Choroid plexus epithelial cell (primary cell): ENCODE data around the gene TNIP1.
A peak's percentile ranks its signal among the peaks of the same experiment; 100 is the strongest.

ENCODE experiments used
- DNase-seq: peaks from one replicate; pipeline ENCODE4 v3.0.0-alpha.2; 2010; ENCODE audit warnings: low read depth
- H3K4me3 ChIP-seq: 2 replicates; pipeline ENCODE4 v1.5.1; 2011; ENCODE audit warnings: low read depth, mild to moderate bottlenecking, control low read depth, low read length, moderate library complexity
- CTCF ChIP-seq: conservative IDR thresholded peaks from 2 replicates; pipeline ENCODE4 v1.5.1; 2011; ENCODE audit warnings: low read depth, mild to moderate bottlenecking, control low read depth, inconsistent platforms, low read length, moderate library complexity

Gene TNIP1

GRCh38 chr5:151066920-151067319 is 13.9 kb downstream of the TNIP1 start:
- H3K4me3 ChIP-seq = no peak overlapping the region
- DNase-seq = no peak
- TF ChIP-seq CTCF = no peak

GRCh38 chr5:151065609-151066008 is 15.2 kb downstream of the TNIP1 start:
- no peak for TF ChIP-seq CTCF
- DNase-seq = no peak
- no peak overlapping the region for H3K4me3 ChIP-seq

- TF ChIP-seq CTCF = no peak
- no peak overlapping the region for H3K4me3 ChIP-seq
- no peak for DNase-seq
These were observed 15.8 kb downstream of the TNIP1 start for GRCh38 chr5:151064916-151065499.

GRCh38 chr5:151063142-151063989 is 17.5 kb downstream of the TNIP1 start:
- no peak for TF ChIP-seq CTCF
- H3K4me3 ChIP-seq = no peak overlapping the region
- peak; percentile 89 for DNase-seq

- no peak for TF ChIP-seq CTCF
- DNase-seq = no peak
- H3K4me3 ChIP-seq = no peak overlapping the region
These were observed 18.3 kb downstream of the TNIP1 start for GRCh38 chr5:151062405-151063141.

GRCh38 chr5:151060742-151061141 is 20.1 kb downstream of the TNIP1 start:
- no peak for TF ChIP-seq CTCF
- no peak for DNase-seq
- H3K4me3 ChIP-seq = no peak overlapping the region
